Calu3 (cell line): ENCODE data around the gene RANBP3. TPM values are rescaled to one million over a fixed set of nuclear protein-coding genes. Genes with fewer than 3 reads are reported as not detected.

Experiments used
- BruUV-seq: library from RNA; stranded (reverse); fragments of 400-500 nt; replicated peaks from 2 replicates; lab custom pipeline; 2021; lab: Mats Ljungman, UMichigan
- CTCF ChIA-PET: fragments of 300-600 bp; sonication (Branson Sonifier 250); formaldehyde crosslinking; loops from one replicate; lab custom pipeline; 2022; ENCODE audit warnings: antibody characterized with exemption; lab: Charles Lee
- DNase-seq: peaks from one replicate; pipeline ENCODE4 v3.0.0; 2022
- H3K27ac Mint-ChIP-seq: one replicate; pipeline ENCODE4 v1.8.0; 2022; ENCODE audit warnings: mixed read lengths; ENCODE audit not compliant: unreplicated experiment
- H3K27me3 Mint-ChIP-seq: one replicate; pipeline ENCODE4 v1.8.0; 2022; ENCODE audit warnings: mixed read lengths; ENCODE audit not compliant: unreplicated experiment
- H3K36me3 Mint-ChIP-seq: one replicate; pipeline ENCODE4 v1.8.0; 2022; ENCODE audit warnings: mild to moderate bottlenecking, moderate library complexity, mixed read lengths; ENCODE audit not compliant: insufficient read depth, unreplicated experiment
- H3K4me1 Mint-ChIP-seq: one replicate; pipeline ENCODE4 v1.8.0; 2022; ENCODE audit warnings: mild to moderate bottlenecking, low read depth, mixed read lengths; ENCODE audit not compliant: unreplicated experiment
- H3K4me3 Mint-ChIP-seq: one replicate; pipeline ENCODE4 v1.8.0; 2022; ENCODE audit warnings: mild to moderate bottlenecking, low read depth, moderate library complexity, mixed read lengths; ENCODE audit not compliant: unreplicated experiment
- H3K9me3 Mint-ChIP-seq: one replicate; pipeline ENCODE4 v1.8.0; 2022; ENCODE audit warnings: low read depth, mixed read lengths; ENCODE audit not compliant: unreplicated experiment
- CTCF ChIP-seq: fragments of 200-600 bp; IDR thresholded peaks from one replicate; pipeline ENCODE4 v1.8.0; 2022; ENCODE audit warnings: antibody characterized with exemption; ENCODE audit not compliant: unreplicated experiment
- intact Hi-C: fragments of 100-400 bp; cut with micrococcal nuclease; formaldehyde crosslinking; loops from one replicate; pipeline ENCODE4 v1.10.0; 2022; ENCODE audit not compliant: unreplicated experiment
- total RNA-seq: library from RNA; stranded (reverse); gene quantifications from 2 replicates; pipeline ENCODE4 v1.2.3, GENCODE V29; 2022

RANBP3 gene
- total RNA-seq, 1 experiment from 2014 or later = 58.4 TPM

- TF ChIP-seq CTCF = no peak
- BruUV-seq = no TSS peak
- no peak for DNase-seq
- no peaks in the 10 kb centered on the region for H3K27me3 Mint-ChIP-seq
- H3K27ac Mint-ChIP-seq = no peak overlapping the region
- CTCF ChIA-PET = interaction anchor here (0.5 kb wide), 1 partner anchor 382 kb away, joined by 4 read pairs; no protein-coding TSS in a partner anchor
- H3K9me3 Mint-ChIP-seq = no peaks in the 10 kb centered on the region
- H3K36me3 Mint-ChIP-seq = peaks cover 52% of the 10 kb centered on the region
- H3K4me1 Mint-ChIP-seq = no peaks in the 10 kb centered on the region
- H3K4me3 Mint-ChIP-seq = peak overlapping the region; percentile 62
- intact Hi-C loops = no loop called here
Observed at GRCh38 chr19:5916181-5916708, 61.7 kb downstream of the RANBP3 start.

- TF ChIP-seq CTCF = no peak
- Mint-ChIP-seq H3K27ac (peak overlapping the region; percentile 63), H3K9me3 (no peaks in the 10 kb centered on the region), H3K27me3 (no peaks in the 10 kb centered on the region), H3K4me3 (peak overlapping the region; percentile 62), H3K4me1 (no peaks in the 10 kb centered on the region), H3K36me3 (peaks cover 52% of the 10 kb centered on the region)
- no TSS peak for BruUV-seq
- DNase-seq = no peak
- CTCF ChIA-PET = interaction anchor here (0.5 to 1.3 kb wide), 2 partner anchors 112 to 382 kb away, joined by 4 read pairs; no protein-coding TSS in a partner anchor
- intact Hi-C loops = no loop called here
Observed at GRCh38 chr19:5915782-5916165, 62.2 kb downstream of the RANBP3 start.

- no peaks in the 10 kb centered on the region for H3K4me1 Mint-ChIP-seq
- H3K27ac Mint-ChIP-seq = peak overlapping the region; percentile 63
Observed at GRCh38 chr19:5914946-5915781, 62.8 kb downstream of the RANBP3 start.

GRCh38 chr19:5914358-5914774 is 63.6 kb downstream of the RANBP3 start:
- peak; percentile 18 for DNase-seq
- Mint-ChIP-seq H3K36me3 (peaks cover 44% of the 10 kb centered on the region), H3K4me3 (peak overlapping the region; percentile 62), H3K27me3 (no peaks in the 10 kb centered on the region), H3K4me1 (no peaks in the 10 kb centered on the region), H3K27ac (peak overlapping the region; percentile 39), H3K9me3 (no peaks in the 10 kb centered on the region)
- TSS peak; percentile 56 for BruUV-seq
- intact Hi-C loops = no loop called here
- TF ChIP-seq CTCF = no peak
- CTCF ChIA-PET = interaction anchor here (1.0 kb wide), 1 partner anchor 10 kb away, joined by 5 read pairs; no protein-coding TSS in a partner anchor

More at GRCh38 chr19:5914946-5915781, 62.8 kb downstream of the RANBP3 start:
- BruUV-seq = no TSS peak
- H3K36me3 Mint-ChIP-seq = peaks cover 52% of the 10 kb centered on the region
- peak overlapping the region; percentile 62 for H3K4me3 Mint-ChIP-seq
- H3K27me3 Mint-ChIP-seq = no peaks in the 10 kb centered on the region
- no peaks in the 10 kb centered on the region for H3K9me3 Mint-ChIP-seq
- peak; percentile 80 for DNase-seq
- CTCF ChIA-PET = interaction anchor here (0.5 to 1.3 kb wide), 2 partner anchors 111 to 381 kb away, joined by 4 read pairs; no protein-coding TSS in a partner anchor
- intact Hi-C loops = no loop called here
- no peak for TF ChIP-seq CTCF
